Skeletal muscle satellite cell (primary cell): ENCODE results near the gene SCYL3. TPM values are rescaled to one million over a fixed set of nuclear protein-coding genes. Genes with fewer than 3 reads are reported as not detected.

Source experiments
- small RNA-seq: library from RNA; depleted of rRNA; stranded (forward); fragments of <200 nt; gene quantifications from one replicate; pipeline ENCODE3, GENCODE V24; 2012

SCYL3 gene

Small RNAs within 50 kb of the gene (small RNA-seq; reads per million reads assigned to genes)
- gene RN7SL333P, result not detected
